B cell (primary cell): ENCODE data around the gene NDST4.

Source experiments
- CTCF ChIP-seq: fragments of 200-600 bp; IDR thresholded peaks from one replicate; pipeline ENCODE4 v1.8.0; 2022; ENCODE audit warnings: antibody characterized with exemption, mild to moderate bottlenecking
- EZH2 ChIP-seq: IDR thresholded peaks from 2 replicates; pipeline ENCODE4 v1.6.1; 2012; ENCODE audit warnings: borderline replicate concordance, low read depth, mild to moderate bottlenecking, moderate library complexity, low read length; ENCODE audit not compliant: insufficient read depth, poor library complexity, severe bottlenecking

- TF ChIP-seq CTCF (no peak), EZH2 (no peak)
Observed at GRCh38 chr4:114924311-114924710, 189.1 kb downstream of the NDST4 start.
